D721Med (cell line): Measurements from ENCODE around the gene TMEM247.

Experiments used
- DNase-seq: peaks from one replicate; pipeline ENCODE4 v3.0.0; 2011; ENCODE audit warnings: low spot score; ENCODE audit not compliant: insufficient read length
- FAIRE-seq: peaks from 2 replicates; lab custom pipeline; 2011; peaks lifted over from hg19 to GRCh38; lab: Jason Lieb, UNC
- CTCF ChIP-seq: IDR thresholded peaks from 2 replicates; pipeline ENCODE4 v1.5.1; 2012; ENCODE audit warnings: mild to moderate bottlenecking, control low read depth; ENCODE audit not compliant: insufficient read depth; ENCODE audit errors: missing control alignments

Gene TMEM247

GRCh38 chr2:46480562-46480961 lies 1.2 kb downstream of the TMEM247 start:
- no peak for TF ChIP-seq CTCF
- DNase-seq (no peak), FAIRE-seq (no peak)

- DNase-seq (peak; percentile 73), FAIRE-seq (peak; percentile 83)
- no peak for TF ChIP-seq CTCF
Observed at GRCh38 chr2:46481198-46482193, 2.1 kb downstream of the TMEM247 start.

- DNase-seq (no peak), FAIRE-seq (no peak)
- TF ChIP-seq CTCF, result no peak
Observed at GRCh38 chr2:46482490-46482889, 3.1 kb downstream of the TMEM247 start.

- FAIRE-seq (no peak), DNase-seq (no peak)
- TF ChIP-seq CTCF, result no peak
Observed at GRCh38 chr2:46485002-46485401, 5.6 kb downstream of the TMEM247 start.

GRCh38 chr2:46486436-46486835 lies 7.1 kb downstream of the TMEM247 start:
- TF ChIP-seq CTCF, result no peak
- no peak for DNase-seq
- no peak for FAIRE-seq

- no peak for FAIRE-seq
- no peak for DNase-seq
- TF ChIP-seq CTCF, result no peak
Observed at GRCh38 chr2:46487667-46488335, 8.4 kb downstream of the TMEM247 start.
